ENCODE data around the gene RGS9BP.
"Not testable (repeated sequence)": the region's sequence is repeated elsewhere in the genome, so short reads cannot be mapped to it uniquely, and the experiment has no call there.

Gene RGS9BP

DNA sequence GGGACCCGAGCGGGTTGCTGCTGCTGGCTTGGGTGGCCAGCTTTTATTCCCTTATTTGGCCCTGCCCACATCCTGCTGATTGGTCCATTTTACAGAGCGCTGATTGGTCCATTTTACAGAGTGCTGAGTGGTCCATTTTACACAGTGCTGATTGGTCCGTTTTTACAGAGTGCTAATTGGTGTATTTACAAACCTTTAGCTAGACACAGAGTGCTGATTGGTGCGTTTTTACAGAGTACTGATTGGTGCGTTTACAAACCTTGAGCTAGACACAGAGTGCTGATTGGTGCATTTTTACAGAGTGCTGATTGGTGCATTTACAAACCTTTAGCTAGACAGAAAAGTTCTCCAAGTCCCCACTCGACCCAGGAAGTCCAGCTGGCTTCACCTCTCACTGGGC lies 24.5 kb downstream of the RGS9BP start:
- DNase-seq: not testable (repeated sequence)

DNA sequence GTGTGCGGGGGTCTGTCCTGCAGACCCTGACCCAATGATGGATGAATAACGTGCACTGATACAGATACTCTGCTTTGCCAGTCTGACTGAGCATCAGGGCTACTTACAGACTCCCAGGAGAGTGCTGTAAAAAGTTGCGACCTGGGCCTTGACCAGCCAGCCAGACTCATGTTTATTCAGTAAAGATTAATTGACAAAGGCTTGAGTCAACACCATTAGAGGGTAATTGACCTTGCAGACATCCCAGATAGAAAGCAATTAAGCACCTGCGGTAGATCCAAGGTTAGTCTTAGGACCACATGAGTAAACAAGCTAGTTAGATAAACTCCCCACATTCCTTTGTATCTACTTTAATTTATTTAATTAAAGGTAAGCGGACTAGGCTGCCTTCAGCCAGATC lies 26.4 kb downstream of the RGS9BP start:
- DNase-seq: no peak

DNA sequence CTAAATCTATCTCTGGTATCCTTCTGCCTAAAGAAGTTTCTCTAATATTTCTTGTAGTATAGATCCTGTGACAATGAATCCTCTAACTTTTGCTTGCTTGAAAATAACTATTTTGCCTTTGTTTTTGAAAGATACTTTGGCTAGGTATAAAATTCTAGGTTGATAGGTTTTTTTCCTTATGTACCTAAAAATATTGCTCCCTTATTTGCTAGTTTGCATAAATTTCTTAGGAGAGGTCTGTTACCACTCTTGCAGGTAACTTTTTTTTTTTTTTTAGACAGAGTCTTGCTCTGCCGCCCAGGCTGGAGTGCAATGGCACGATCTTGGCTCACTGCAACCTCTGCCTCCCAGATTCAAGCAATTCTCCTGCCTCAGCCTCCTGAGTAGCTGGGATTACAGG lies 28.4 kb downstream of the RGS9BP start:
- not testable (repeated sequence) for DNase-seq

DNA sequence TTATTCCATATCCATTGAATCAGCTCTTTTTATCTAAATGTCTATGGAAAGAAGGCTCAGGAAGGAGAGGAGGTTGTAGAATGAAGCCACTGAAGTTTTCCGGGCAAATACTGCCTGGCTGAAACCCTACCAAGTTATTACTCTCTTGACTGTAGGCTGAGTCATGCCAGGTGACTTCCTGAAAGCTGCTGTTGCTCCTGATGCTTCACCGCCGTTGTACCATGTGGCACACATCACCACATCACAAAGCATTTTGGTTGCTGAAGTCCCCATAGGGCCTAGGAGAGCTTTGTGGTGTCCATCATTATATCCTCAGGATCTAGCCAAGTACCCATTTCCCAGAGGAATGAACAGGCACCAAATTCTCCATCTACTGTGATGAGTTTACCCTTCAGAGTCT lies 32.8 kb downstream of the RGS9BP start:
- no peak for DNase-seq

DNA sequence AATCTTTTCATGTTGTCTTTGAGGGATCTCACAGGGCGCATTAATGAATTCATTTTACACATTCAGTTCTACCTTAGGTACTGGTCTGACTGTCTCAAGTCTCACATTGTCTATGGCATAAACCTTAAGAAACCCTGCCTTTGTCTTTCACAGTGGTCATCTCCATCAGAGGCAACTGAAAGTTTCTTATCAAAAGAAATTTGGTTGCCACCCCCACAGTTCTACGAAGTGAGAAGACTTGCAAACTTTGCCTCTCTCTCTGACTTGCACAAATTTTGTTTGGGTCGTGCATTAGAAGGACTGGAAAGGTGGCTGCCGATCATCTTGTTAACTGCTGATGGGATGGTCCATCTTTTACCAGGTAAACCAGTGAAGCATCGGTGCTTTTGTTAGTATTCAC lies 33.4 kb downstream of the RGS9BP start:
- DNase-seq: no peak

DNA sequence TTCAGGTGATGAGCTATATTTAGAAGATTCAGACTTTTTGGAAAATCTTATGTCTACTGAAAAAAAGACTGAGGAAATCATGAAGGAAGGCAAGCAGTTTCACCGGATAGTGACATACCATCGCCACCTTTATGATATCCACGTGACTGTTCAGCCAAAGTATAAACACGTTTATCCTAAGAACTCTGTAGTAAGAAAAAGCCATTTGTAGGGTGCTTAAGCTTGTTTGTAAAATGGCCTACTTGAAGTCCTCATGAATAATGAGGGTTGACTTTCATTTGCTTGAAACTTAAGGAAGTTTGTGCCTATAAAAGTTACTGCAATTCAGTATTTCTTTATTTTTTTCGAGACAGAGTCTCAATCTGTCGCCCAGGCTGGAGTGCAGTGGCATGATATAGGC lies 36.1 kb downstream of the RGS9BP start:
- no peak for DNase-seq

DNA sequence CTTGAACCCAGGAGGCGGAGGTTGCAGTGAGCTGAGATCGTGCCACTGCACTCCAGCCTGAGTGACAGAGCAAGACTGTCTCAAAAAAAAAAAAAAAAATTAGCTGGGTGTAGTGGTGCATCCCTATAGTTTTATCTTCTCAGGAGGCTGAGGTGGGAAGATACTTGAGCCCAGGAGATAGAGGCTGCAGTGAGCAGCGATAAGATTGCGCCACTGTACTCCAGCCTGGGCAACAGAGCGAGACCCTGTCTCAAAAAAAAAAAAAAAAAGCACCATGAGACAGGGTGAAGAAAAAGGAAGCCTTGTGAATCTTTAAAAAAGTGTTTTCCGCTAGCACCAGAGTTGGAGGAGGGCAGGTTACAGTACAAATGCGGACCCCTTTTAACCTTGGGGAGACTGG lies 40.6 kb downstream of the RGS9BP start:
- not testable (repeated sequence) for DNase-seq

DNA sequence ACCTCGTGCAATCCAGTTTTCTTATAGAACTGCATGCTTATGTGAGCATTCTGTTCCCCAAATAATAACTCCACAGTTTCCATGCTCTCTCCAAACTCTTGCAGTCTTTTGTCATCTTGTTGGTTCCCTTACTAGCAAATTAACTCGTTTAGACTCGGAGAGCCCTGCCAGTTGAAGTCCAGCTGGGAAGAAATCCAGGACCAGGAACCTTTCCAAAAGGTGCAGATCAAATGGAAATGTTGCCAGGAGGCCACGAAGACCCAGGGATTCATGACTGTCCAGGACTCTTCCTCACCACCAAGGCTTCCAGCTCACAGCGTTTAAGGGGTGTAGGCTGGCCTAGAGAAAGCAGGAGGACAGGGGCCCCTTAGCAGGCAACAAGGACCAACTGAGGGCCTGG lies 41.8 kb downstream of the RGS9BP start:
- DNase-seq: no peak

DNA sequence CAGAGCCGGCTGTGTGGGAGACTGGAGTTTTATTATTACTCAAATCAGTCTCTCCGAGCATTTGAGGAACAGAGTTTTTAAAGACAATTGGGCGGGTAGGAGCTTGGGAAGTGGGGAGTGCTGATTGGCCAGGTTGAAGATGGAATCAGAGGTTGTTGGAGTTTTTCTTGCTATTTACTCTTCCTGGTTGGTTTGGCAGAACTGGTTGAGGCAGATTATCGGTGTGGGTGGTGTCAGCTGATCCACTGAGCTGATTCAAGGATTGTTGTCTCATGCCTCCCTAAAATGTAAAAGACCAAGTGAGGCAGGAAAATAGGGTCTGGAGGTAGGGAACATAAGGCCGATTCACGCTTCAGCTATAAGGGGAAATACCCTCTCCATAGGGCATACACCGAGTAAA lies 42.6 kb downstream of the RGS9BP start:
- no peak for DNase-seq

DNA sequence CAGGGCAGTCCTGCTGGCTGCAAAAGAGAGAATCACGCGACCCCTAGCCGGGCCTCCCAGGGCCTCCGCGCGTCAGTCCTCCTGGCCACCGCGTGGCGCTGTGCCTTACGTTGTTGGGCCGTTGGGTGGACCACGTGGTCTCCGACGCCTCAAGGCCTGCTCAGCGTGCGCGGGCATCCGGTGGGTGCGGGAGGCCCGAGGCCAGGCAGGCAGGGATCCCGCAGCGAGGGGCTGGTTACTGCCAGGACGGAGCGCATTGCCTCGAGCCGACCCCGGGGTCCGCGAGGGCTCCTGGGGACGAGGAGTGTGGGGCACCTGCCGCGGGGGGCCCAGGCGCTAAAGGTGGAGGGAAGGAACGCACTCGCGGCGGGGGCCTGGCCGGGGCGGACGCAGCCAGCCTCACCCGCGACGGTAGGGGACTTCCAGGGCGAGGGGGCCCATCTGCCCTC lies 44.0 kb downstream of the RGS9BP start, which contains the start of gene TDRD12:
Gene TDRD12 (plus strand): TSS at position 157 of the 449 bp plus-strand sequence. CDS start 306 bp downstream, outside the sequence.
- DNase-seq: no peak

DNA sequence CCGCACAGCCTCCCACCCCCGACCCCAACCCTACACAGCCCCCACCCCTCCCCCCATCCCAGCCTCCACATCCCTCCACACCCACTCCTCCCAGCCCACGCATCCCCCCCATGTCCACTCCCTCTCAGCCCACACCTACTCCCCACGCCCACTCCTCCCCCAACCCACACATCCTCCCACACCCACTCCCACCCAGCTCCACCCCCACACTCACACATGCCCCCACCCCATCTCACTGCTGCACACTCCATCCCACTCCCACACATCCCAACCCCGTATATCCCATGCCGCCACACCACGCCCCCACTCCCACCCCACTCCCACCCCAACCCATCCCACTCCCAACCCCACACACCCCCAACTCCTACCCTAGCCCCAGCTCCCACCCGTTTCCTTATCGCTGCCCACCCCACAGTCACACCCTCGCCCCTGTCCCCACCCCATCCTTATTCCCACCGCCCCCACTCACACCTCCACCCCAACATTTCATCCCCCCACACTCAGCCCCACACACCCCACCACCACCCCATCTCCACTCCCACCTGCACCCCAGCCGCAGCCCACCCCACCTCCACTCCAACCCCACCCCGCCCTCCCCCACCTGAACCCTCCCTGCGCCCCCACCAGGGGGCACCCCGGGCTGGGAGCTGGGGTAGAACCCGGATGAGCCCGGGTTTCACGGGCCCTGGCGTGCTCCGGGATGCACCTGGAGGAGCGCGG lies 44.7 kb downstream of the RGS9BP start:
- DNase-seq: no peak

DNA sequence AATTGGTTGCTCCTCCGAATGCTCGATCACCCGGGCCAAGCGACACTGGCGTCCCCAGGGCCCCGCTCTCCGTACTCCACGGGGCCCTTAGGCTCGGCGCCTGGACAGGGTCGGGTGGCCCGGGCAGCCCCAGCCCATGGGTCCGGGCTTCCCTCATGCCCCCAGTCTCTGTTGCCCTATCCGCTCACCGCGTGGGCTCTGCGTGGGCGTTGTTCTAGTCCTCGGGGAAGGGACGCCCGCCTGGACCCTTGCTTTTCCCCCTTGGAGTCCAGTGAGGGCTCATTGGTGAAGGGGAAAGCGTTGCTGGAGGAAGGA lies 45.2 kb downstream of the RGS9BP start:
- DNase-seq: no peak
